DMS53 treated with DMSO at 0.1 percent for 48 hours (cell line): Measurements from ENCODE around the gene SPATA31C2.
"Not testable (repeated sequence)": the region's sequence is repeated elsewhere in the genome, so short reads cannot be mapped to it uniquely, and the experiment has no call there.

Source experiments
- DNase-seq: peaks from one replicate; lab custom pipeline; 2025; ENCODE audit not compliant: unreplicated experiment; lab: John Stamatoyannopoulos, UW

The SPATA31C2 gene

DNA sequence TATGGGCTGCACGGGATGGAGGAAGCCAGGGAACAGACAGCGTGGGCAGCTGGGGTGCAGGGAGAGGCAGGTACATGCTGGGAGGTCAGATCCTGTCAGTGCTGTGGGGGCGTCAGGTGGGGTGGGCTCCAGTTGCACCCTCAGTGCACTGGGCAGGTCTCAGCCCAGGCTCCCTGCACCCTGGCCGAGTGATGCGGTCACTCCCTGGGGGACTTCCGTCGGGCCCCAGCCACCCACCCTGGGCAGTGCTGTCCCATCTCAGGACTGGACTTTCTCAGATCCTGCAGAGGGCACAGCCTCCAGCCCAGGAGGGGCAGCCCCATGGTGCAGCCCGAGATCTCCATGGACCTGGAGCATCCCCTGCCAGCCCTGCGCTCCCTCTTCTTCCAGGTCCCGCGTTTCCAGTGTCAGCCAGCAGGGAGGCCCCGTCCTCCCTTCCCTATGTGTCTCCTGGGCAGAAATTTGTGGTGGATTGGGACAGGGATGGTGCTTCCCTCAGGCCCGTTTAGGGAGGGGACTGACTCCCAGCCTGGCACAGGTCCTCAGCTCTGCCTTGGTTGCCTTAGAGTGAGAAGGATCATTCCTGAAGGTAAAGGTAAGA lies 10.5 kb downstream of the SPATA31C2 start:
- DNase-seq, result not testable (repeated sequence)

DNA sequence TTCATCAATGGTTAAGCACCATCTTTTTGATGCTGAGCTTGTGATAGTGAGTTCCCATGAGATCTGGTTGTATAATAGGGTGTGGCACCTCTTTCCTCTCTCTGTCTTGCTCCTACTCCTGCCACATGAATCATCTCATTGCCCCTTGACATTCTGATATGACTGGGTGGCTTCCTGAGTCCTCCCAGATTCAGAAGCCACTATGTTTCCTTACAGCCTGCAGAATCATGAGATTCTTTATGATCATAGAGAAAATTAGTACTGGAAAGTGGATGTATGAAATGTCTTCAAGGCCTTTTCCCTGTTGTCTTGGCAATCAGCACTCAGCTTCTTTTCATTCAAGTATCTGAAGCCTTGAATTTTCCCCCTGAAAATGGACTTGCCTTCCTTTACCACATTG lies 14.9 kb downstream of the SPATA31C2 start:
- not testable (repeated sequence) for DNase-seq

DNA sequence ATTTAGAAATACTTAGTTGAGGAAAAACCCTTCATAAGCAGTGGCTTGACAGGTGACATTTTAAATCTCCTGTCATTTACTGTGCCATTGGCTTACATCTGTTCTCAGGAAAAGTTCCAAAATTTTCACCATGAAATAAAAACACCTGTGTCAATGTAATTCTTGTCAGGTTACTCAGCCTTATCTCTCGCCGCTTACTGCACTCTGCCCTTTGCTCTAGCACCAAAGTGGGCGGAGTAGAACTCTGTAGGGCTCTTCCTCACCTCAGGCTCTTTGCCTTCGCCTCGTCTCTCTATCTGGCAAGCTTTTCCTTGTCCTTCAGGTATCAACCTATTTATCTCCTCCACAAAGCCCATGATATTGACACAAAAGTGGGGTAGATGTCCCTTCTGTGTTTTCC lies 20.2 kb downstream of the SPATA31C2 start:
- DNase-seq, result not testable (repeated sequence)

DNA sequence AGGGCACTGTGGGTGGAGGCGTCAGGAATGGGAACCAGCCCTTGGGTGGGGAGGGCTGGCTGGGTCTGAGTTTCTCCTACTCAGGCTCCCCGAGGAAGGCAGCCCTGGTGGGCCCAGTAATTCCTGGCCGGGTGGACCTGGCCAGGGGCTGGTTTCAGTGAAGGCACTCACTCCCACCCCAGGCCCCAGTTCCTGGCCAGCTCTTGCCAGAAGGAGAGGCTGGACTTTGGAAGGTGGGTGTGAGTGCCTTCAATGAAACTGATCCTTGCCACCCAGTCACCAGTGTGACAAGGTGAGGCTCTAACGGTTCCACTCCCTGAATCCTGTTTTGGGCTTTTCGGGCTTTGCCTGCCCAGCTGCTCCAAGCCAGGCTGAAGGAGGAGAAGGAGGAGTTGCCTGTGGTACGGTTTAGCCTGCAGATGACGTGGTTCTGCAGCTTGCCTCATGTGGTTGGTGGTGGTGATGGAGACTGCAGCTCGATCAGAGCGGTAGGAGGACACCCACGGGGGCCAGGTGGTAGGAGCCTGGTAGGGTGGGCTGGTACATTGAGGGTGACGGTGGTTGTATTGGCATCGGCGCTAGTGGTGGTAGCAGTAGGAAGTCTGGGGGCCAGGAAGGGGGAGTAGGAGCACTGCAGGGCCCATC lies 23.2 kb downstream of the SPATA31C2 start:
- not testable (repeated sequence) for DNase-seq

DNA sequence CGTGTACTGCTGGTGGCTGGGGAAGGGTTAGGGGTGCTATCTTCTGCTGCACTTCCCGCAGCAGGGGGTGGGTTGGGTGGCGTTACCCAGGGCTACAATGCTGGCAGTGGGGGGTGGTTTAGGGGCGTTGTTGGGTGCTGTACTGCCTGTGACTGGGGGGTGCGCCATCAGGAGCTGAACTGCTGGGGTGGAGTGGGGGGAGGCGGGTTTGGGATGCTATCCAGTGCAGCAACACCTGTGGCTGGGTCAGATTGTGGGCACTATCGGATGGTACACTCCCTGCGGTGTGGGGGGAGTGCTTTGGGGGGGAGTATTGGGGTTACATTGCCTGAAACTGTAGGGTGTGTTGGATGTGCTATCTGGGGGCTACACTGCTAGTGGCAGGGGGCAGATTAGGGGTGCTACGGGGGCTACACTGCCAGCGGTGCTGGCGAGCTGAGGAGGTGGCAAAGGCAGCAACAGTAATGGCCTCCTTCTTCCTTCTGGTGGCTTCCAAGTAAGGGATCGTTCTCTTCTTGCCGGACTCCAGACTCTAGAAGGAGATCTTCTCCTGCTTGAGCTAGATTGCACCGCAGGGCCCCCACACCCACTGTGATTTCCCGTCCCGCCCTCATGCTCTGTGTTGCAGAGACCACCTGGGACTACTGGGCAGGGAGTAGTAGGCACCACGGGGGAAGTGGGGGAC lies 23.9 kb downstream of the SPATA31C2 start:
- DNase-seq, result not testable (repeated sequence)

DNA sequence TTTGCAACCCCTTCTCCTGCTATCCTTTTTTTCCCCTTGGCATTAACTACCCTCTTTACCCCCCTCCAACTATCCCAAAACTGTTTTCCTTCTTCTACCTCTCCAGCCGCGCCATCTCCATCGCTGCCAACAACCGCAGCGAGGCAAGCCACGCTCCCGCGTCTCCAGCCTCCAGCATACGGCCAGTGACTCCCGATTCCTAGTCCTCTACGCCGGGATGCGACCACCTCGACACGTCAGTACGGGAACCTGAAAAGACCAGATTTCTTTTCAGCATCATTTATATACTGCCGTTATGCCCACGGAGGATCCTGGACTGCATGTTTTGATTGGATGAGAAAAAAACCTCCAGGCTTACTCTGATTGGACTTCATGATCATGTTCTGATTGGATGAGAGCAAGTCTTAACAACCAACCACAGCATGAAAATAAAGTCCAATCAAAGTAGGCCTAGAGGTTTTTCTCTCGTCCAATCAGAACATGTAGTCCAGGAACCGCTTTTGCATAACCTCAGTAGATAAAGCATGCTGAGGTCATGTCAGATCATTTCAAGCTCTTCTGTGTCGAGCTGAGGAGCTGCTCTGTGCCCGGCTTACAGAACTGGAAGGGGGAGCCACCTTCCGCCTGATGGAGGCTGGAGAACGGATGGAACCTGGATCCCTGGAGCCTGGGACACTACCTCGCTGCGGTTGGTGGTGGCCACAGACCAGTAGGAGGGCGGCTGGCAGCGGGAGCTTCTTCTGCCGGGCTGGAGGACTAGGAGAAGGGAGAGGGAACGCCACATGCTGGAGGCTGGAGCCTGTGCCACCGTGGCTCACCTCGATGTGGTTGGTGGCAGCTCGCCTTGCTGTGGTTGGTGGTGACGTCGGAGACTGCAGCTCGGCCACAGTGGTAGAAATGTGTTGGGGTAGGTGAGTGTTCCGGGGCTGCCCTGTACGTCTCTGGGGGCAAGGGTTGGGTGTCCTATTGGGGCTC lies 24.8 kb downstream of the SPATA31C2 start:
- DNase-seq, result not testable (repeated sequence)

DNA sequence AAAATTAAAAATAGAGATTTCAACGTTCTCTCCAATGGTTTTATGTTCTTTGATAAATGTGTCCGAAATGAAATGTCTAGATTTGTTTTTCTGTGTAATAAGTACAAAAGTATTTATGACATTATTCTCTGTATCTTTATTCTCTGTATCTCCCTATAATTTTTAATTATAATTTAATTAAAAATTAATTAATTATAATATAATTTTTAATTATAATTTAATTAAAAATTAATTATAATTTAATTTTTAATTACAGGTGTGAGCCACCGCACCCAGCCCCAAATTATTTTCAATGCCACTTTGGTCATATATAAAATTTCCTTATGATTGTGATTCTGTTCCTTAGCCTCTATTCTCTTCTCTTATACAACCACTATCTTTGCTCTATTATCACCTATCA lies 28.2 kb downstream of the SPATA31C2 start:
- DNase-seq, result no peak

DNA sequence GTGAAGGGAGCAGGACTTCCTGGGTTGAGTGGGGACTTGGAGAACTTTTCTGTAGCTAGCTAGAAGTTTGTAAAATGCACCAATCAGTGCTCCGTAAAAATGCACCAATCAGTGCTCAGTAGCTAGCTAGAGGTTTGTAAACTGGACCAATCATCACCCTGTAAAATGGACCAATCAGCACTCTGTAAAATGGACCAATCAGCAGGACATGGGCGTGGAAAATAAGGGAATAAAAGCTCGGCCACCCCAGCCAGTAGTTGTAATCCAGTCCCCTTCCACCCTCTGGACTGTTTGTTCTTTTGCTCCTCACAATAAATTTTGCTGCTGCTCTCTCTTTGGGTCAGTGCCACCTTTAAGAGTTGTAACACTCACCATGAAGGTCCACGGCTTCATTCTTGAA lies 29.5 kb downstream of the SPATA31C2 start:
- no peak for DNase-seq

DNA sequence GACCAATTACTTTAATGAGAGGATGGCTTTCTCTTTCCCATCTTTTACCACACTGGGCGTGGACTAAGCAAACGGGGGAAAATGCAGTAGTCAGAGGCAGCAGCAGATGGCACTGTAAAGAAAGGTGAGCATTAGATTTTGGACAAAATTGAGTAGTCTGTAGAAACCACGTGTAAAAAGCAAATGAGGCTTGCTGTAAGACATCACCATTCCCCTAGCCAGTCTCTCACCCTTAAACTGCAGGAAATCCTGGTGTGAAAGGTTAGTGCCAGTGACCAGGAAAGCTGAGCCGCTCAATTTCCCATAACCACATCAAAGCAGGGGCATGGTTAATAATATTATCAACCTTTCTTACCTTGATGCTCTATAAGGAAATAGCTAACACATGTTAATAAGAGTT lies 31.8 kb downstream of the SPATA31C2 start:
- no peak for DNase-seq

DNA sequence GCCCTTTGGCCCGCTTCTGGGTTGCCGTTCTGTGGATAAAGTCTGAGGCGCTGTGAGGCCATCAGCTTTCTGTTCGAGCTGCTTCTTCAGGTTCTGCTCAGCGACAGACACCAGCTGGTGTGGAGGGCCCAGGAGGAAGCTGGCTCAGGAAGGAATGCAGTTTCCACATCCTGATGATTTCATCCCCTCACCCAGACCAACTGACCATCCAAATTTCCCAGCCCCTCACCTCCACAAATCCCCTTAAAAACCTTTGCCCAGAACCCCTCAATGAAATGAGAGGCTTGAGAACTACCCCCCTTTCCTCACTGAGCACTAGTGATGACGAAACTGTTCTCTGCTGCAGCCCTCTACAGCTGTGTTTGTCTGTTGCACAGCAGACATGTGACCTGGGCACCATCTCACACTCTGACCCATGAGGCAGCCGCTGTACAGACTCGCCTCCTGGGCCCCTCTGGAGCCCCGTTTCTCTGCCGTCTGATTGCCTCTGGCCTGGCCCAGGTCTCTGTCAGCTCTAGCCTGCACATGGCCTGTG lies 45.4 kb downstream of the SPATA31C2 start:
- no peak for DNase-seq

DNA sequence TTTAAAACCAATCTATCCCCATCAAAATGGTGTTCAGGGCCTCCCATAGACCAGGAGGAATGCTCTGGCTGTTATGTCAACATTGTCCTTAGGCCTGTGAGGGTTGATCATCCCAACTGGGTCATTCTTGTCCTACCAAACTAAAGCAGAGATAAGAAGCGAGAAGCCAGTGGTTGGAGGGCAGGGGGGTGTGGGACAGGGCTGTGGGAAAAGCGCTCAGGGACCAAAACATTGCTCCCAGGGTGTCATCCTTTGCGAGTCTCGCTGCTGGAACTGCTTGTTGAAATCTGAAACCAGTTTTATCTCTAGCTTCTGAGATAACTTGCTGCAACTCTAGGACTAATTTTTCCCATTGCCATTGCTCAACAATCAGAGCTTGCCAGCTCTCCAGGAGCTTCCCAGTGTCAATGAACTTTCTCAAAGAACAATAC lies 48.1 kb downstream of the SPATA31C2 start:
- DNase-seq, result no peak

DNA sequence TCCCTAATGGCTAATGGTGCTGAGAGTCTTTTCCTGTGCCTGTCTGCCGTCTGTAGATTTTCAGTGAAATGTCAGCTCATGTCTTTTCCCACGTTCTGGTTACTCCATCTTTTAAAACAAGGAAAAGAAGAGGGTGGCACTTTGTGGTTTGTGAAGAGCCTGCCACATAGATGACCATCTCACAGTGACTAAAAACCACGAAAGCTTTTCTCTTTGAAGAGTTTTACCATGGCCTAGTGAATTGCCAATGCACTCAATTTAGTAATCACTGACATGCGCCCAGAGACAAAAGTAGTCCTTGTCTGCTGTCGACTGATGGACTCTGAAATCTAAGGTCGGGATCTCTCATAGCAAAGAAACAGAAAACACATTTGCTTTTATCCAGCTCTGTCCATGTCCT lies 50.4 kb downstream of the SPATA31C2 start:
- no peak for DNase-seq

DNA sequence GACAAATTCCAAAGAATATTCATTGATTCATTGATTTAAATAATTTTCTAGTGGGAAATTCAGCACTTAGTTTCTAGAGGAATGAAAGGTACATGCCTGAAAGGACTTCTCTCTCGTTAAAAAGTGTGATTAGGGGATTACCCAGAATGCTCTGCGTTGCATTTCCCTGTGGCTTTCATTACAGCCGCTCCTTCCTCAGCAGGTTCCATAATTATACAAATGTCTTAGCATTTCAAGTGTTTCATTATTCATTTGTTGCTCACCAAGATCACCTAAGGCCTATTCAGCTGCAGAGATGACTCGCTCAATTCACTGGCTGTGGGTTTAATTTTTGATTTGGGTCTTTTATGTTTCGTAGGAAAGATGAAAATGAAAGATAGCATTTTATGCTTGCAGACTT lies 52.8 kb downstream of the SPATA31C2 start:
- DNase-seq, result no peak

DNA sequence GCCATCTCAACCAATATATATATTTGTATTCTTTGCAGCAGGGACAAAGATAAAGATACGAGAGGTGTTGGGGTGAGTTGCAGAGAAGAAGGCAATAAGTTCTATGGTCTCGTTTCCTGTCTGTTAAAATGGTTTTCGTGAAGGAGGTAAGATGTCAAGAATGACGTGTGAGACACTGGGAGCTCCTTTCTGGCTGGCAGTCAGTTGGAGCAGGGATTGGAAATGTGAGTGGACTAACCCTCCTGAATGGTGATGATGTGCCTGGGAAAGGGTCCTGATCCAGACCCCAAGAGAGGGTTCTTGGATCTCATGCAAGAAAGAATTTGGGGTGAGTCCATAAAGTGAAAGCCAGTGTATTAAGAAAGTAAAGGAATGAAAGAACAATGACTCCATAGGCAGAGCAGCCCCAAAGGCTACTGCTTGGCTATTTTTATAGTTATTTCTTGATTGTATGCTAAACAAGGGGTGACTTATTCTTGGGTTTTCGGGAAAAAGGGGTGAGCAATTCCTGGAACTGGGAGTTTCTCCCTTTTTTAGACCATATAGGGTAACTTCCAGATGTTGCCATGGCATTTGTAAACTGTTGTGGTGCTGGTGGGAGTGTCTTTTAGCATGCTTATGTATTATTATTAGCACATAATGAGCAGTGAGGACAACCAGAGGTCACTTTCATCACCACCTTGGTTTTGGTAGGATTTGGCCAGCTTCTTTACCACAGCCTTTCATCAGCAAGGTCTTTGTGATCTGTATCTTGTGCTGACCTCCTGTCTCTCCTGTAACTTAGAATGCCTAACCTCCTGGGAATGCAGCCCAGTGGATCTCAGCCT lies 53.7 kb downstream of the SPATA31C2 start:
- no peak for DNase-seq
